Stimulated activated CD8-positive, alpha-beta memory T cell treated with anti-CD3 and anti-CD28 coated beads, Interleukin-15, amount 100 ng/mL, for 48 hours (primary cell): ENCODE data around the gene RILPL1.
"Not testable (repeated sequence)": the region's sequence is repeated elsewhere in the genome, so short reads cannot be mapped to it uniquely, and the experiment has no call there.

Experiments
- DNase-seq, 2 donors: peaks; one replicate each; pipeline ENCODE4 v3.0.0-alpha.2; 2020; ENCODE audit warnings: low read depth in 2 of 2

Gene RILPL1, protein sequence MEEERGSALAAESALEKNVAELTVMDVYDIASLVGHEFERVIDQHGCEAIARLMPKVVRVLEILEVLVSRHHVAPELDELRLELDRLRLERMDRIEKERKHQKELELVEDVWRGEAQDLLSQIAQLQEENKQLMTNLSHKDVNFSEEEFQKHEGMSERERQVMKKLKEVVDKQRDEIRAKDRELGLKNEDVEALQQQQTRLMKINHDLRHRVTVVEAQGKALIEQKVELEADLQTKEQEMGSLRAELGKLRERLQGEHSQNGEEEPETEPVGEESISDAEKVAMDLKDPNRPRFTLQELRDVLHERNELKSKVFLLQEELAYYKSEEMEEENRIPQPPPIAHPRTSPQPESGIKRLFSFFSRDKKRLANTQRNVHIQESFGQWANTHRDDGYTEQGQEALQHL

GRCh38 chr12:123533672-123534643 lies at the start of gene RILPL1:
Gene RILPL1, minus strand, starts transcription at chr12:123533719. Its CDS starts 237 bp downstream, at chr12:123533482.
- peak; percentile 22 to 26 for DNase-seq

GRCh38 chr12:123580772-123581171 lies 47.3 kb upstream of the RILPL1 start:
- no peak for DNase-seq

- not testable (repeated sequence) for DNase-seq
These were observed 45.3 kb upstream of the RILPL1 start for GRCh38 chr12:123578829-123579228.

GRCh38 chr12:123578243-123578642 lies 44.7 kb upstream of the RILPL1 start:
- DNase-seq, result no peak

DNA sequence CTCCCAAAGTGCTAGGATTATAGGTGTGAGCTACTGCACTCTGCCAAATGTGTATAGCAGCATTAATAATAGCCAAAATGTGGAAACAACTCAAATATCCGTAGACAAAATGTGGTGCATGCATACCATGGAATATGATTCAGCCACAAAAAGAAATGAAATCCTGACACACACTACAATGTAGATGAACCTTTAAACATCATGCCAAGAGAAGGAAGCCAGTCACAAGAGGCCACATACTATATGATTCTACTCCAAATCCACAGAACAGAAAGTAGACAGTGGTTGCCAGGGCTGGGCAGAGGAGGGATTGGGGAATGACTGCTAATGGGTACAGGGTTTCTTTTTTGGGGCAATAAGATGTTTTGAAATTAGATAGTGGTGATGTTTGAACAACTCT lies 43.1 kb upstream of the RILPL1 start:
- no peak for DNase-seq

DNA sequence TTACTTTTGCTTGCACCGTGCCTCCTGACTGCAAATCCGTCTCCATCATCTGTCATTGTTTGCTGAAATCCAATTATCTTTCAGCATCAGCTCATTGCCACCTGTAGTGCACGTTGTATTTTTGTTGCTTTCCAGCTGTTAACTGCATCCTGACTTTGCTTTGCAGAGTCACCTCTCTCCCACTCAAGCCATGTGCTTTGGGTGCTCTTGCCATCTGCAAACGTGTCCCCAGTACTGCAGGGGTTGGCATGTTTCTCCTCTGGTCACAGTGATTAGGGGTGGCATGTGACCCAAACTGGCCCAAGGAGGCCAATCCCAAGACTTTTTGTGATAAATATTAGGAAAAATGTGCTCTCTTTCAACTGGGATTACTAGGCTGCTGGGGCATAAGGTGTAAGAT lies 40.4 kb upstream of the RILPL1 start:
- DNase-seq, result no peak

GRCh38 chr12:123572391-123572790 lies 38.9 kb upstream of the RILPL1 start:
- DNase-seq, result no peak

GRCh38 chr12:123571343-123571813 lies 37.9 kb upstream of the RILPL1 start:
- no peak for DNase-seq

DNA sequence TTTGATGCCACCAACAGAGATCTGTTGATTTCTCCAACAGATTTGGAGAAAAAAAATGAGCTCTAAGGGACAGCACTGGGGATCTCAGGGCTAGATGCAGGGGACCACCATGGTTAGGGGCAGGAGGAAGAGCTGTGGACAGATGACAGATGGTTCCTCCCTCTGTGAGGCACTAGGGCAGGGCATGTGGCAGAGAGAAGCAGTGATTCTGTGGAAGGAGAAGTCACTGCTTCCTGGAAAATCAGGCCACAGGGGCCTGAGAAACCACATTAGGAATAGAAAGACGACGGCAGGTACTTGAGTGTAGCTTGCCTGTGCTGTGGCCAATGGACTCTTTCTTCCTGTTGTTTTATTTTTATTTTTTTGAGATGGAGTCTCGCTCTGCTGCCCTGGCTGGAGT lies 25.9 kb upstream of the RILPL1 start:
- no peak for DNase-seq

DNA sequence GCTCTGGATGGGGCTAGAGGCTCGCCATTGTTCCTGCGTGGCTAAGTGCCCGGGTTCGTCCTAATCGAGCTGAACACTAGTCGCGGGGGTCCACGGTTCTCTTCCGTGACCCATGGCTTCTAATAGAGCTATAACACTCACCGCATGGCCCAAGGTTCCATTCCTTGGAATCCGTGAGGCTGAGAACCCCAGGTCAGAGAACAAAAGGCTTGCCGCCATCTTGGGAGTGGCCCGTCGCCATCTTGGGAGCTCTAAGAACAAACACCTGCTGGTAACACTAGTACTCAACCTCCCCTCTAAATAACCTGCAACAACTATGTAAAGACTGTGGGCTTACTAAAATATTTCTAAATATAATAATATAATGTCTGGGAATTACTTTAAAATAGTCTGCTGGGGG lies 25.0 kb upstream of the RILPL1 start:
- not testable (repeated sequence) for DNase-seq

DNA sequence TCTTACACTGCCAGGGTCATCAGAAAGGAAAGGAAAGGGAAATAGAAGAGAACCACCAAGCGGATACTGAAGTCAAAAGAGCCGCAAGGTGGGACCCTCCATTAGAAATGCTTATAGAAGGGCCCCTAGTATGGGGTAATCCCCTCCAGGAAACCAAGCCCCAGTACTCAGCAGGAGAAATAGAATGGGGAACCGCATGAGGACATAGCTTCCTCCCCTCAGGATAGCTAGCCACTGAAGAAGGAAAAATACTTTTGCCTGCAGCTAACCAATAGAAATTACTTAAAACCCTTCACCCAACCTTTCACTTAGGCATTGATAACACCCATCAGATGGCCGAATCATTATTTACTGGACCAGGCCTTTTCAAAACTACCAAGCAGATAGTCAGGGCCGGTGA lies 21.3 kb upstream of the RILPL1 start:
- DNase-seq, result not testable (repeated sequence)

GRCh38 chr12:123554136-123554535 lies 20.6 kb upstream of the RILPL1 start:
- DNase-seq, result not testable (repeated sequence)

DNA sequence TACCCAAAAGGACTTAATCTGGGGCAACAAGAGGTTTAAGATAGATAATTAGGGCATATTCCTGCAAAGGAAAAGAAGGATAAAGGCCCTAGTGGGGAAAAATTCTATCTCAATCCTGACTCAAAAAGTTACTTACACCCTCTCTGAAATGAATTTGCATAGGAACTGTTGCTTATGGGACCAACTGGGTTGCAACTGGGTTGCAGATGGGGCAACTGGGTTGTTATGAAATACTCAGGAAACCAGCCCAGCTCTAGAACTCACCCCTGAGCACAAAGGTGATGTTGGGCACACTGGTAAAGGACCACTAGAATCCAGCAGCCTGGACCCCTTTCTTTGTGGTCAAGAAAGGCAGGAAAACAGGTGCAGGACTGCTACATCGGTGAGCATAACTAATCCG lies 17.2 kb upstream of the RILPL1 start:
- no peak for DNase-seq

GRCh38 chr12:123548107-123548506 lies 14.6 kb upstream of the RILPL1 start:
- DNase-seq, result no peak

DNA sequence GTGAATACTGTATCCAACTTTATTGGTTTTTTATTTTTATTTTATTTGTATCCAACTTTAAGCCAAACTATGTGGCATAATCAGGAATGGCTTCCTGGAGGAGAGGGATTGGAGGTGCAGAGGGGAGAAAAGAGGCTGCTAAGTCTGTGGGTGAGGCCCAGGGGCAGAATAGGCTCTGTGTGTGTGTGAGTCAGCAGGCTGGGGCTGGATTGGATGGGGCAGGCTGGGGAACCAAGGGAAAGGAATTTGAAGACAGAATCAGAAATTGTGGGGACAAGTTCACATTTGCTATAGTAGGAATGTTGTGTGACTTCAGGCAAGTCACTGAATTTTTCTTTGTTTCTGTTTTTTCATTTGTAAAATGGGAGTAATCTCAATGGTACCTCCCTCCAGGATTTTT lies 12.8 kb upstream of the RILPL1 start:
- no peak for DNase-seq

GRCh38 chr12:123543541-123543940 lies 10.0 kb upstream of the RILPL1 start:
- DNase-seq, result no peak

GRCh38 chr12:123540899-123541662 lies 7.6 kb upstream of the RILPL1 start:
- DNase-seq, result no peak

DNA sequence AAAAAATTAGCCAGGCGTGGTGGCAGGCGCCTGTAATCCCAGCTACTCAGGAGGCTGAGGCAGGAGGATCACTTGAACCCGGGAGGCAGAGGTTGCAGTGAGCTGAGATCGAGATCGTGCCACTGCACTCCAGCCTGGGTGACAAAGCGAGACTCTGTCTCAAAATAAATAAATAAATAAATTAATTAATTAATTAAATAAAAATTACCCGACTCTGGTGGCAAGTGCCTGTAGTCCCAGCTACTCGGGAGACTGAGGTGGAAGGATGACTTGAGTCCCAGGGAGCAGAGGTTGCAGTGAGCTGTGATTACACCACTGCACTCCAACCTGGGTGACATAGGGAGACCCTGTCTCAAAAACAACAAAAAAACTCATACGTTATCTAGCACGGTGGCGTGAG lies 2.4 kb upstream of the RILPL1 start:
- not testable (repeated sequence) for DNase-seq

- no peak for DNase-seq
These were observed 490 bp downstream of the RILPL1 start for GRCh38 chr12:123532808-123533649.

GRCh38 chr12:123532019-123532418 lies 1.5 kb downstream of the RILPL1 start:
- DNase-seq, result no peak

DNA sequence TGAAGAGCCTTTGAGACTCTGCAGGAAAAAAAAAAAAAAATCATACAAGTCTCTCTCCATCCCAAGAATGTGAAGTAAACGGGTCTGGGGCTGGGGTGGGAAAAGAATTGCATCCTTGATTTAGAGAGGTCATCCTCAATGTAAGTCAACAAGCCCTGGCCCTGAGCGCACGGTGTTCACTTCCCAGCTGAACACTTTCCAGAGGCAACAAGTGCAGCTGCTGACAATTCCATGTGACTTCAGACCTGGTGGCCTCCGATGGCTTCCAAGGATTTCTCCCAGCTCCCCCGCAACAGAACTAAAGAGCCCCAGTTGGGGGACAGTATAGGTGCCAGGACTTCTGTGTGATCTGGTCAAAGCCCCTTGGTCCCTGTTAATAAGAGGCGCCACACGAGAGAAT lies 2.4 kb downstream of the RILPL1 start:
- DNase-seq, result no peak
